Fibroblast of villous mesenchyme (primary cell): ENCODE results near the gene PPY. TPM values are rescaled to one million over a fixed set of nuclear protein-coding genes. Genes with fewer than 3 reads are reported as not detected.
"Not testable (repeated sequence)": the region's sequence is repeated elsewhere in the genome, so short reads cannot be mapped to it uniquely, and the experiment has no call there.

Experiments
- DNase-seq: peaks from one replicate; pipeline ENCODE4 v3.0.0-alpha.2; 2010; ENCODE audit warnings: low read depth
- H3K4me3 ChIP-seq: 2 replicates; pipeline ENCODE4 v1.5.1; 2011; ENCODE audit warnings: low read depth, mild to moderate bottlenecking, low read length
- CTCF ChIP-seq: IDR thresholded peaks from 2 replicates; pipeline ENCODE4 v1.5.1; 2012; ENCODE audit warnings: low read depth, mild to moderate bottlenecking, low read length; ENCODE audit not compliant: insufficient read depth
- total RNA-seq: library from RNA; depleted of rRNA; stranded (reverse); fragments of >200 nt; gene quantifications from 2 replicates; pipeline ENCODE4 v1.2.3, GENCODE V29; 2012

The PPY gene
- total RNA-seq, 1 donor: not detected

GRCh38 chr17:43935204-43935925, 6.9 kb downstream of the PPY start:
- no peak for TF ChIP-seq CTCF
- no peak overlapping the region for H3K4me3 ChIP-seq

GRCh38 chr17:43932923-43933322, 9.4 kb downstream of the PPY start:
- no peak for TF ChIP-seq CTCF
- no peak overlapping the region for H3K4me3 ChIP-seq
- DNase-seq: no peak

More at GRCh38 chr17:43935204-43935925, 6.9 kb downstream of the PPY start:
- DNase-seq: no peak

GRCh38 chr17:43932357-43932756, 9.9 kb downstream of the PPY start:
- no peak for DNase-seq
- H3K4me3 ChIP-seq: no peak overlapping the region
- TF ChIP-seq CTCF: no peak

- no peak for DNase-seq
- TF ChIP-seq CTCF: no peak
- no peak overlapping the region for H3K4me3 ChIP-seq
These were observed 11.2 kb downstream of the PPY start for GRCh38 chr17:43931062-43931571.

GRCh38 chr17:43928609-43929008, 13.7 kb downstream of the PPY start:
- TF ChIP-seq CTCF: no peak
- DNase-seq: no peak
- no peak overlapping the region for H3K4me3 ChIP-seq

GRCh38 chr17:43927929-43928328, 14.3 kb downstream of the PPY start:
- not testable (repeated sequence) for H3K4me3 ChIP-seq, DNase-seq

GRCh38 chr17:43927060-43927864, 15.0 kb downstream of the PPY start:
- TF ChIP-seq CTCF: no peak
- H3K4me3 ChIP-seq: no peak overlapping the region
- DNase-seq: no peak
